ENCODE results near the gene TMEM150A. TPM values are rescaled to one million over a fixed set of nuclear protein-coding genes. Genes with fewer than 3 reads are reported as not detected.

TMEM150A gene
- total and polyA plus RNA-seq, 2 of the 13 experiments (the other 11 are each of a cell fraction or from before 2014, with no cell fraction given) = 30.1 to 70.4 TPM

- TF ChIP-seq ZNF431 (CRISPR knock-in tag; IDR thresholded peaks at IDR 0.05; ENCODE audit: borderline replicate concordance, low read depth) = no peak; the same call in none of the 2 replicates
- no peak for TF ChIP-seq PAWR (CRISPR knock-in tag; IDR thresholded peaks at IDR 0.05; ENCODE audit: borderline replicate concordance)
- TF ChIP-seq MIXL1 (CRISPR knock-in tag; IDR thresholded peaks at IDR 0.05) = peak; percentile 35; the same call in 1 of the 2 replicates
- no peak for TF ChIP-seq TERF1 (CRISPR knock-in tag; IDR thresholded peaks at IDR 0.05)
- no peak for TF ChIP-seq ZNF142 (CRISPR knock-in tag; IDR thresholded peaks at IDR 0.05)
- TF ChIP-seq ZNF121 (CRISPR knock-in tag; IDR thresholded peaks at IDR 0.05) = no peak
- TF ChIP-seq ZNF878 (CRISPR knock-in tag; IDR thresholded peaks at IDR 0.05) = peak; percentile 46; the same call in 1 of the 2 replicates
- no peak for TF ChIP-seq ZBTB7A (CRISPR knock-in tag; IDR thresholded peaks at IDR 0.05)
- no peak for TF ChIP-seq ZNF354B (CRISPR knock-in tag; IDR thresholded peaks at IDR 0.05)
- peak; percentile 28; the same call in 1 of the 2 replicates for TF ChIP-seq ZNF891 (CRISPR knock-in tag; IDR thresholded peaks at IDR 0.05)
- no peak; the same call in 1 of the 2 replicates for TF ChIP-seq HBP1 (CRISPR knock-in tag; IDR thresholded peaks at IDR 0.05; ENCODE audit: low read depth)
- TF ChIP-seq TEAD3 (CRISPR knock-in tag; optimal IDR thresholded peaks at IDR 0.05; ENCODE audit: borderline replicate concordance) = peak; percentile 99
- TF ChIP-seq ZNF83 (CRISPR knock-in tag; IDR thresholded peaks at IDR 0.05; ENCODE audit: borderline replicate concordance) = no peak
- no peak for TF ChIP-seq AHR (CRISPR knock-in tag; IDR thresholded peaks at IDR 0.05)
- TF ChIP-seq SRY (CRISPR knock-in tag; IDR thresholded peaks at IDR 0.05) = no peak; the same call in 1 of the 2 replicates
- no peak for TF ChIP-seq SRSF1 (optimal IDR thresholded peaks at IDR 0.05; ENCODE audit: low read depth, low read length)
- no peak; the same call in 1 of the 2 replicates for TF ChIP-seq GZF1 (CRISPR knock-in tag; IDR thresholded peaks at IDR 0.05)
- no peak for TF ChIP-seq HNRNPUL1 (IDR thresholded peaks at IDR 0.05; ENCODE audit: low read depth, low read length)
- peak; percentile 72; the same call in 1 of the 2 replicates for TF ChIP-seq MTERF4 (CRISPR knock-in tag; IDR thresholded peaks at IDR 0.05)
These were observed 17.4 kb downstream of the TMEM150A start (continued) for GRCh38 chr2:85584857-85585780.
